ENCODE results near the gene SCUBE2. TPM values are rescaled to one million over a fixed set of nuclear protein-coding genes. Genes with fewer than 3 reads are reported as not detected.

Gene SCUBE2
- polyA plus RNA-seq, 1 of the 3 experiments (the other 2 are of a cell fraction): 0.76 TPM

- POLR2A ChIA-PET: no interaction called here
Measured at GRCh38 chr11:9112075-9112474, 20.7 kb upstream of the SCUBE2 start.

More at GRCh38 chr11:9112075-9112474, 20.7 kb upstream of the SCUBE2 start:
- 75% methylated on average over 2 of the region's 2 CpGs for WGBS (ENCODE audit: low lambda C conversion rate)
- Histone ChIP-seq H3K9ac (no peak overlapping the region), H3F3A (replicated peaks; ENCODE audit: insufficient read depth) (no peaks in the 10 kb centered on the region), H3K79me2 (ENCODE audit: insufficient read depth) (no peaks in the 10 kb centered on the region), H3K36me3 (replicated peaks in 1 of 2; ENCODE audit: control insufficient read depth in 1 of 2, insufficient read depth in 2 of 2, low read length in 1 of 2) (peaks cover 0 to 17% of the 10 kb centered on the region in 2 experiments), H2AFZ (ENCODE audit: low read depth) (no peak overlapping the region), H3K4me2 (no peak overlapping the region), H4K20me1 (ENCODE audit: insufficient read depth) (no peaks in the 10 kb centered on the region), H3K27me3 (ENCODE audit: insufficient read depth) (no peaks in the 10 kb centered on the region), H3K9me3 (peaks cover 9% of the 10 kb centered on the region), H3K27ac (ENCODE audit: low read depth in 2 of 2, low read length in 1 of 2) (no peak overlapping the region), H3K4me3 (ENCODE audit: low read depth in 2 of 2, low read length in 1 of 2) (no peak overlapping the region), H3K4me1 (ENCODE audit: control insufficient read depth in 1 of 2, insufficient read depth in 2 of 2, low read depth in 1 of 2, low read length in 1 of 2) (no peaks in the 10 kb centered on the region), H3K9me2 (no peaks in the 10 kb centered on the region)
- DNase-seq: no peak
- CTCF ChIA-PET: interaction anchor here (1.5 kb wide), 1 partner anchor 26 kb away, joined by 5 read pairs; no protein-coding TSS in a partner anchor
- no peak for TF ChIP-seq TCF12 (IDR thresholded peaks at IDR 0.05)
- no peak for TF ChIP-seq CTCF (IDR thresholded peaks at IDR 0.05)
- no peak for TF ChIP-seq ELF1 (IDR thresholded peaks at IDR 0.05)
- TF ChIP-seq RCOR1 (IDR thresholded peaks at IDR 0.05; ENCODE audit: low read length): no peak
- TF ChIP-seq RAD21 (IDR thresholded peaks at IDR 0.05; ENCODE audit: low read length): no peak
- TF ChIP-seq USF2 (IDR thresholded peaks at IDR 0.05; ENCODE audit: borderline replicate concordance, low read depth, low read length): no peak
- TF ChIP-seq MXI1 (IDR thresholded peaks at IDR 0.05; ENCODE audit: low read depth, low read length): no peak
- no peak for TF ChIP-seq ZBTB33 (IDR thresholded peaks at IDR 0.05; ENCODE audit: borderline replicate concordance, low read depth)
- TF ChIP-seq TEAD4 (IDR thresholded peaks at IDR 0.05; ENCODE audit: borderline replicate concordance, insufficient read depth): no peak
- no peak for TF ChIP-seq FOSL2 (IDR thresholded peaks at IDR 0.05; ENCODE audit: borderline replicate concordance, low read depth)
- TF ChIP-seq POLR2AphosphoS5 (IDR thresholded peaks at IDR 0.05; ENCODE audit: low read depth, low read length): no peak

All from SK-N-SH (cell line).